GM18861 (cell line): Measurements from ENCODE around the gene ASB4.
"Not testable (repeated sequence)": the region's sequence is repeated elsewhere in the genome, so short reads cannot be mapped to it uniquely, and the experiment has no call there.

Experiments
- ATAC-seq: cut with Tn5 transposase; IDR thresholded peaks from one replicate; pipeline ENCODE4 v1.9.1; 2021; ENCODE audit not compliant: unreplicated experiment

ASB4 gene, protein sequence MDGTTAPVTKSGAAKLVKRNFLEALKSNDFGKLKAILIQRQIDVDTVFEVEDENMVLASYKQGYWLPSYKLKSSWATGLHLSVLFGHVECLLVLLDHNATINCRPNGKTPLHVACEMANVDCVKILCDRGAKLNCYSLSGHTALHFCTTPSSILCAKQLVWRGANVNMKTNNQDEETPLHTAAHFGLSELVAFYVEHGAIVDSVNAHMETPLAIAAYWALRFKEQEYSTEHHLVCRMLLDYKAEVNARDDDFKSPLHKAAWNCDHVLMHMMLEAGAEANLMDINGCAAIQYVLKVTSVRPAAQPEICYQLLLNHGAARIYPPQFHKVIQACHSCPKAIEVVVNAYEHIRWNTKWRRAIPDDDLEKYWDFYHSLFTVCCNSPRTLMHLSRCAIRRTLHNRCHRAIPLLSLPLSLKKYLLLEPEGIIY

DNA sequence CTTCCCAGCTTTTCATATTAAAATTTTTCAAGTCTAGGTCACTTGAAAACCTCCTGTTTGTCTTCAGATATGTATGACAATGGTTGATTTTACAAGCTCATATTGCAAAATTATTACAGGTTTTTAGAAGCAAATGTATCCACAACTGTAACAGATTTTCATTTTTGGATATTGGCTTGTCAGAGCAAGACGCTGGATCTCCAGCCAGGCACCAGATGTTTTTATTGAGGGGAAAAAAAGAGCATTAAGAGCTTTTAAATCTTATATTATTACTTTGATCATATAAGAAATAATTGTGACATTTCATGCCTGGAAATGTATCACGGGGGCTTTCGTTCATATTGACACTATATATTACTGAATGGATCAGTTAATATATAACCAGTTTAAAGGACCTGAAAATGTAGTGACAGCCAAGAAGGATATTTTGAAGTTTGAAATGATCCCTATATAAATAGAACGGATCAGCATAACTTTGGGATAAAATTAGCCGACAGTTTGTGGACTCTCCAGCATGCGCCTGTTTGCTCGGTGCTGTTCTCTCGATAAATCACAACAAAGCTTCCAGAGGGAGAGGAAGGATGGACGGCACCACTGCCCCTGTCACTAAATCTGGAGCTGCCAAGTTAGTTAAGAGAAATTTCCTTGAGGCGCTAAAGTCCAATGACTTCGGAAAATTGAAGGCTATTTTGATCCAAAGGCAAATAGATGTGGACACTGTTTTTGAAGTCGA is at the start of gene ASB4:
ASB4 (plus strand) TSS at position 553 of the 733 bp plus-strand sequence; CDS start at position 582, 29 bp downstream.
- no peak for ATAC-seq

DNA sequence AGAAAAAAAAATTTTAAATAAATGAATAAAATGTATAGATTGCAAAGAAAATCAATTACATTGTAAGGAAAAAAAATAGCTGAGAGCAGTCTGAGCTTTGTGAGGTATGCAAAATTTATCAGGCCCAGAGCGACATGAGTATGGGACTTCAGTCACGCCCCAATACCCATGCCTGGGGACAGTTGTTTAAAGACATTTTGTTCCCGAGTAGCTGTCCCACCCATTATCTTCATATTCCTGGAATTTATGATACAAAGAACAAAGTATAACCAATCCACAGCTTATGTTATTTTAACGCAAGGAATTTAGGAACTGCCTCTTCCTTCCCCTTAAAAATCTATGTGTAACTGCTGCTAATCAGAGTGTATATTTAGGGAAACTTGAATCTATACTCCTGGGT is 49.3 kb upstream of the ASB4 start:
- no peak for ATAC-seq

DNA sequence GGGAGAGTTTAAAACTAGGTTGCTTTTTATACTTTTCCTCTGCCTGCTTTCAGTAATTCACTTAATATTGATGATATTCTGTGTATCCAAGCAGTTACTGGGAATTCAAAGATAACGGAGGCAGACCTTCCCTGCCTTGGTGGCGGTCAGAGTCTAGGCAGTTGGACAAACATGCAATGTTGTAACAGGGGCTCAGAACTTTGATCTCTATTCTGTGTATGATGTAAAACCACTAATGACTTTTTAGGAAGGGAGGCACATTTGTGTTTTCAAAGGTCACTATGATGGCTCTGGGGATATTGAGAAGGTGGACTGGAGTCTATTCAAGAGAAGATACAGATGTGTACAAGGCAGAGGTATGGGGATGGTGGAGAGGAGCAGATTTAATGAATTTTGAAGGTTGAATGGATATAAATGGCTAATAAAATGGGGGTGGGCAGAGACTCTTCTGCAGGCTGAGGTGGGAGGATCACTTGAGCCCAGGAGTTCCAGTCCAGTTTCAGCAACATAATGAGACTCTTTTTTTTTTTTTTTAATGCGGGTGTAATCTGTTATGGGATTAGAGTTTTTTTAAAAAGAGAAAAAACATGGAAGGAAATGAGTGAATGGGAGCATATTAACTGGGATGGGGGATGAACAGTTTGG is 45.2 kb upstream of the ASB4 start:
- no peak for ATAC-seq

DNA sequence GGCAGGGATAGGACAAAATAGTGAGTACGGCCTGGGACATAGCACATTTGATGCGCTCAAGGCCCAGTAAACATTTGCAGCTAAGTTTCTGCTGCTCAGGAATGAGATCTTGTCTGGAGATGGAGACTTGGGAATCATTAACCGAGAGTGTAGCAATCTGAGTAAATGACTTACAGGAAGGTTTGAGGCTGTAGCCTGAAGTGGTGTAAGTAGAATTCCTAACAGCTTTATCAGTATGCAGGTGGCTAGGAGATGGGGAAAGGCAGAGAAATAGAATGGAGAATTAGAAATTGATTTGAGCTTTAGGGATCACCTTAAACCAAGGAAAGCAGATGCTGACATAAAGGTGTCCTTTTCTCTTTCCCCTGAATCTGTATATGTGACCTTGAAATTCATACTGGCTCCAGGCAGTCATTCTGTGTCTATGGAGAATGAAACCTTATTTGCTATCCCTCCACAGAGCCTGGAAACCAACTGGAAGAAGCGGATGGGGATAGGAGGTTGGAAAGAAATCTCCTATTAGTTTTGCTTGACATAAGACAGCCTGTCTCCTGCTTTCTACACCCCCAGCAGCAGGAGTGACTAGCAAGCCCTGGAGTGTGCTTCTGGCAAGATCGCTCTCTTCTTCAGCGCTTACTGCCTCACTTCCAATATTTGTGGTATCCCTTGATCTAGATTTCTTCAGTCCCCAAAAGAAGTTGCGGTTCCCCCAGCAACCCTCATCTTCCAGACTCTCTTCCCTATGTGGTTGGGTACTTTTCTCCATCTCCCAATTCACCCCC is 44.5 kb upstream of the ASB4 start:
- peak; percentile 47 for ATAC-seq

DNA sequence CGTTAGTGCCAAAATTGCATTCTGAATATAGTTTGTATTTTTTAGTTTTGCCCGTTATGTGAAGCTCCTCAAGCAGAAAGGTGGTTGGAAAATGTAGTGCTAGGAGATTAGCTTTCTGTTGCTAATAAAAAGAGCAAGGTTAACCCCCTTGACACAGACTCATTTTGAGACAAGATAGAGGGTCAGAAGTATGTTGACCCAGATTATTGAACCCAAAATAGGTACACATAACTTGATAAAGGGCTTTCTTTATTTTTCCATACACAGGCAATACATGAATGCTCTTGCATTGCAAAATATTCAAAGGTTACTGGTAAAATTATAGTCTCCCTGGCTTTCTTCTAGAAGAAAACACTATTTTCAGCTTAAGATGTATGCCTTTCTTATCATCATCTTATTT is 40.9 kb upstream of the ASB4 start:
- no peak for ATAC-seq

DNA sequence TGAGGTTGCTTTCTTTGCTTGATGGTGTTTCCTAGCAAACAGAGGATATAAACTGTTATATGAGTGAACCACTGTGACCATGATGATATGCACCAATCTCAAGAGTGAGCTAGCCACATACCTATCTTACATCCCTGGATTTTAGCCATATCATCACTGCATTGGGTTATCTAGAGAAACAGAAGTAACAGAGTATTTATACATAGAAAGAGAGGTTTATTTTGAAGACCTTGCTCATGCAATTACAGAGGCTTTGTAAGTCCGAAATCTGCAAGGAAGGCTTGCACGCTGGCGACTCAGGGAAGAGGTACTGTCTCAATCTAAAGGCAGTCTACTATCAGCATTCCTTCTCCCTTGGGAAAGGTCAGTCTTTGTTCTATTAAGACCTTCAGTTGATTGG is 39.1 kb upstream of the ASB4 start:
- ATAC-seq, result no peak

DNA sequence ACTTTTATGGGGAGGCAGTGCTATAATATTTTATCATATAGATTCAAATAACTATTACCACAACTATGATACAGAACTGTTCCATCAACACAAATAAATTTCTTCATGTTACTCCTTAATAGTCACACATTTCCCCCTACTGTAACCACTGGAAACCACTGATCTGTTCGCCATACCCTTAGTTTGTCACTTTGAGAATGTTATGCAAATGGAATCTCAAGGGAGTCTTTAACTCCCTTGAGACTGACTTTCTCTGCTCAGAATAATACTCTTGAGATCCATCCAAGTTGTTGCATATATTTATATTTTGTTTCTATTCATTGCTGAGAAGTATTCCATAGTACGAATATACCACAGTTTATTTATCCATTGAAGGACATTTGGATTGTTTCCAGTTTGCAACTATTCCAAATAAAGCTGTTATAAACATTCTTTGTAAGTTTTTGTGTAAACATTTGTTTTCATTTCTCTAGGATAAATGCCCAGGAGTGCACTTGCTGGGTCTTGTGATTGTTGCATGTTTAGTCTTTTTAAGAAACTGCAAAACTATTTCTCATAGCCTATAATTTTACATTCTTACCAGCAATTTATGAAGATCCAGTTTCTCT is 31.2 kb upstream of the ASB4 start:
- ATAC-seq, result peak; percentile 95

DNA sequence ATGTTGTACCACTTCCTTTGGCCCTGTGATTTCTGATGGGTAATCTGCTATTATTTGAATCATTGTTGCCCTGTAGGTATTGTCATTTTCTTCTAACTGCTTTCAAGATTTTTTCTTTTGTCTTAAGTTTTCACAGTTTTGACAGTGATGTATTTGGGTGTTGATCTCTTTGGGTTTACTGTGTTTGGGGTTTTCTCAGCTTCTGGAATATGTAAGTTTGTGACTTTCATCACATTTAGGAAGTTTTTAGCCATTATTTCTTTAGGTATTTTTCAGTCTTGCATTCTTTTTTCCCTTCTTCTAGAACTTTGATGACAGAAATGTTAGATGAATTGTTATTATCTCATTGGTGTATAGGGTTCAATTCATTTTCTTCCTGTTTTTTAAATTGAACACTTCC is 27.8 kb upstream of the ASB4 start:
- ATAC-seq, result no peak

DNA sequence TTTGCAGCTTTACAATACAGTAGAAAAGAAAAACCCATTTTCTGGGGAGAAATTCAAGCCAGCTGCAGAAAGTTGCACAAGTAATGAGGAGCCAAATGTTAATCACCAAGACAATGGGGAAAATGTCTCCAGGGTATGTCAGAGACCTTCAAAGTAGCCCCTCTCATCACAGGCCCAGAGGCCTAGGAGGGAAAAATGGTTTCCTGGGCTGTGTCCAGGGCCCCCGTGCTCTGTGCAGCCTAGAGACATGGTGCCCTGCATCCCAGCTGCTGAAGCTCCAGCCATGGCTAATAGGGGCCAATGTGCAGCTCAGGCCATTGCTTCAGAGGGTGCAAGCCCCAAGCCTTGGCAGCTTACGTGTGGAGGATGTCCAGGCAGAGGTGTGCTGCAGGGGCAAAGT is 25.1 kb upstream of the ASB4 start:
- ATAC-seq, result not testable (repeated sequence)

DNA sequence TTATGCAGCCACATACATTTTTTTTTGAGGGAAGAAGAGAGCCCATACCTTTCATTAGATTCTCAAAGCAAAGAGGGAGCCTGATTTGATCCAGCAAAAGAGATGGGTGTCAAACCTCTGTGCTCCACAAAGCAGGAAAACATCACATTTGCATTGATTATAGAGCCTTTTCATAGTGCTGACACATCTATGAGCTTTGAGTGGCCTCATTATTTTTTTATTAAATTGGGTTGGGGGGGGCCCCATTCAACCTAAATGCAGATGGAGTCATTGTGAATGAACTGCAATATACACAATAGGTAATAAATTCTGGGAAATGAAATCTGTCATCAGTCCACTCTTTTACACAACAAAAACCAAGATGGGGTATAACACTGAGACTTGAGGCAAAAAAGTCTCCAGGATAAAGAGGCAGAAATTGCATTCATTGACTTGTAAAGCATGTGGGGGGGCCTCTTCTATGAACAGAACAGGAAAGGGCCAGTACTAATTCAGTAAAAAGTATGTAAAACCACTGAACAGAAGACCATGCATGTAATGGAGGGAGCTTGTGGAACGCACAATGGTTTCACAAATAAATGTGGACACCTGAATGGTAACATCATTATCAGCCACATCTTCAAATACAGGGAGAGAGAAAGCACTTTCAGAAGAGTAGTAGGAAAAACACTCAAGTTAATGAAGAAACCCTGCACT is 17.7 kb upstream of the ASB4 start:
- ATAC-seq, result no peak

DNA sequence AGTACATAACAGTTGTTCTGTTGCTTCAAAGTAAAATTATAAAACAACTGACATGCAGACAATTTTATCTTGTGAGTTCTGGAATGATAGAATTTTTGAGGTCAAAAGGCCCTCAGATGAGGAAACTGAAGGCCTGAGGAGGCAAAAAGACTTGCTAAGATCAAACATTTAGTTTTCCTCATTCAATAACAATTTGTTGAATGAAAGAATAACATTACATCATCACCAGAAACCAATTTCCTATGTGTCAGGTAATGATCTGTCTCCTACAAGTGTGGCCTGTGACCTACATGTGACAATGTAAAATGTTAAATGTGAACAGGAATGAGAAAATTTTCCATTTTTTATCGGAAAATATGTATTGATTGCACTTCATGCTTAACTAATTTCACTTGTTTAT is 16.6 kb upstream of the ASB4 start:
- ATAC-seq, result no peak

DNA sequence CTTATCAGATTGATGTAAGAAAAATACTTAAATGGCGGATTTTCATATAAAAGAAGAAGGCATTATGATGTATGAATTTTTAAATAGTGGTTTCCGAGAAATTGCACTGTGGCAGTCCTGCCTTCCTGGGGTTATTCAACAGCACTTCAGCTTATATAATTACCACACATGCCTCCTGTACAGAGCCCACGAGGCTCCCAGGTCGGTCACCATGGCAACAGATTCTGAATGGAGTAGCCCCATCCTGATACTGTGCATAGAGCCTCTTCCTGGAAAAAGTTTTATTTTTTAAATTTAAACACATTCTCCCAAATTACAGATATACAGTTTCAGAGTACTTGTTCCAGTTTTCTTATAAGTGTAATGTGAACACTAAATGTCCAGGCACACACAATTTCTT is 15.9 kb upstream of the ASB4 start:
- ATAC-seq, result no peak

DNA sequence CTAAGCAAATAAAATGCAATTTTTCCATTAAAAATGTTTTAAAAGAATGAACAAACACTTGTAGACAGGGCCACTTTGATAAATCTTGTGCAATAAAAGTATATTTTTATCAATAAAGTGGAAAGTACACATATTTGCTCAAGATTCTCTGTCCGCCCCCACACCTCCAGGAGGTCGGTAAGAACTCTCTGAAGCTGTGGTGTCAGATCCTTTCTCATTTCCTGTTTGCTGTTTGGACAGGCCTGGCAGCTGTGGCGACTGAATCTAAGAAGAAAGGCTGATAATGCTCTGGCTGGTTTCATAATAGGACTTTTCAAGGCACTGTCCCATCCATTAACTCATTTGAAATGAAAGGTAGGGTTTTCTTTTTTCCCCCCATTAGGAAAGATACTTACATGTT is 15.3 kb upstream of the ASB4 start:
- peak; percentile 99 for ATAC-seq

DNA sequence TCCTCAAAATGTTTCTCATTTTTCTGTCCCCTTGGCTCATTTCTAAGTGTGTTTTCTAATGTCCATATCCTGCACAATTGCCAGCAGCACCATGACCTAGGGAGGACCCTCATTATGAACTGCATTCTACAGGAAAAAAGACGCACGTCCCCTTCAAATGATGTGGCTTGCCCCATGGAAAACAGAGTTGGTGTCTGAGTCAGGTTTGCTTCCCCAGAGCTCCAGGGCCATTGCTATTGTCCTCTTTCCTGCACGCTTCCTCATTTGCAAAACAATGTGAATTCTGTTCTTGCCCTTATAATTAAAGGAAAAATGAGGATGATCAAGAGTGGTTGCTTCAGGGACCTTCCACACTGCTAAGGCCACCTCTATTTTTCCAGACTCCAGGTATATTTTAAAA is 14.7 kb upstream of the ASB4 start:
- no peak for ATAC-seq

DNA sequence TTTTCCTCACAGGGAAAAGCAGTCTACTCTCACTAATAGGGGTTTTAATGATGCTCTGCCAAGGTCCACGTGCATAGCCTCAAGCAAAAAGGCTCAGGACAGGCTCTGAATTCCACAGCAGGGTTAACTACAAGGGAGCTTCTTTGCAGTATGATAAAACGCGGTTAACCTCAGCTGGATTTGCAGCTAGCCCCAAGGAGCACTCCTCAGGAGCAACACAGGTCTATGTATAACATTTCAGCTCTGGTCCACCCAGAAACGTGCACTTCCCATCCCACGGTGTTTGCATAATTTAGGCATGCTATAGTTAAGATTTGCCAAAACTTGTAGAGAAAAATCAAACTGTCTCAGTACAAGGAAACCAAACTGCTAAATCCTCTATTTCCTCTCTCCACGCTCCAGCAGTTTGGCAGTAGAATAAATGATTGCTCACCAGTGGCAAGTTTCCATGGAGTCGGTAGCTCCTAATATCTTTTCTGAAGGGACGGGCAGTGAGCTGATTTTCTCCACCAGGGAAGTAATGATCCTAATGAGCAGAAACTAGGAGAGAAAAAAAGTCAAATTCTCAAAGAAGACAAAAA is 13.1 kb upstream of the ASB4 start:
- ATAC-seq, result no peak

DNA sequence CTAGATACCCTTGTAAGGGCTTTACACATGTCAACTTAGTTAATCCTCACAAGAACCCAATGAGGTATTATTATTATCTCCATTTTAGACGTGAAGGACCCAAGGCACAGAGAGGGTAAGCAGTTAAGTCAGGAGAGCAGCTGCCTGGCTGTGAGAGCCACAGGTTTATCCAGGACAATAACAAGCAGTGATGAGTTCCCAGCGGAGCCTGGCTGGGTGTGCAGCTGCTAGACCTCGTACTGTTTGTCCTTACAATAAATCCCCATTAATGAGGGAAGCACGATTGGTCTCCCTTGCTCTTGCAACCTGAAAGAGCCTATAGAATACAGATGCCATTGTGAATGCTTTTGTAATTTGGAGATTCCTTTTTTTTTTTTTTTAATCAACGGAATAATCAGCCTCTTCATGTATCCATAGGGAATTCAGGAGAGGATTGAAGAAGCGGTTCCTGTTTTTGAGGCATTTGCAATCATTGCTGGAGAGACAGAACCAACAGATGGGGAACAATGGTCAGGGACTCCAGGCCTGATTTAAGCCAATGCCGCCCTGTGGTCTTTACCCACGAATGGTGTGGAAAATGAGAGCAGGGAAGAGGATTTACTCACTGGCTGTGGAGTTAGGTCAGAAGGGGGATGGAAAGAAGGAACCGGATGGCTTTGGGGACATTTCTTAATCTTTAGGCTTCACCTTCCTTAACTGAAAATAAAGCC is 12.3 kb upstream of the ASB4 start:
- ATAC-seq, result no peak

DNA sequence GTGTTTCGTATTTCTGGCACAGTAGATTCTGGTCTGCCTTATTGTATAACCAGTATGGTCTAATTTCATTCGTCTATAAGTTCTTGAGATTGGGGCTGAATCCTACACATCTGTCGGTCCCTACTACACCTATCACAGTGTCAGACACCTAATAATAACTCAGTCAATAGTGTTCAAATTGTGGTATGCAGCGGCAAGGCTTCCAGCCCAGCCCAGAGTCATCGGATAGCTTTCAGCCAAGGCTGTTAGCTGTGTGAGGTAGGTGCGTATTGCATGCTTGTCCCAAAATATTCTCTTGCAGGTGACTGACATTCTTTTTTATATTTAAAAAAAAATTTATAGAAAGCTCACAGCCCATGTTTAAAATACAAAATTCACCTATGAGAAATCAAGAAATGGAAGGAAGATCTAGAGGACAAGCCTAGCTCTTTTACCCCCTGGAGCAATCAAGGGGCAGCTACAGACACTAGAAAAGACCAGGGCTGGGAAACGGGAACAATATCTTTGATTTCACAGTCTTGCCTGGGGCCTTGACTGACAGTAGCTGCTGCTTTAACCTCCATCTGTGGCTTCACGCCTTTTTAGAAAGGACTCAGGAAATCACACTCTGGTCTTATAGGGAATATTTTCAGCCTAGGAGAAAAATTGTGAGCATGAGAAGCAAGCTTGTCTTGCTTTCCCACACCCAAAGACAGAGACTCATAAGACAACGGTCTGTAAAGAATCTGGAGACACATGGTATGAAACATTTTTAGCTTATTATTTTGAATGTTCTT is 9.5 kb upstream of the ASB4 start:
- ATAC-seq, result no peak

DNA sequence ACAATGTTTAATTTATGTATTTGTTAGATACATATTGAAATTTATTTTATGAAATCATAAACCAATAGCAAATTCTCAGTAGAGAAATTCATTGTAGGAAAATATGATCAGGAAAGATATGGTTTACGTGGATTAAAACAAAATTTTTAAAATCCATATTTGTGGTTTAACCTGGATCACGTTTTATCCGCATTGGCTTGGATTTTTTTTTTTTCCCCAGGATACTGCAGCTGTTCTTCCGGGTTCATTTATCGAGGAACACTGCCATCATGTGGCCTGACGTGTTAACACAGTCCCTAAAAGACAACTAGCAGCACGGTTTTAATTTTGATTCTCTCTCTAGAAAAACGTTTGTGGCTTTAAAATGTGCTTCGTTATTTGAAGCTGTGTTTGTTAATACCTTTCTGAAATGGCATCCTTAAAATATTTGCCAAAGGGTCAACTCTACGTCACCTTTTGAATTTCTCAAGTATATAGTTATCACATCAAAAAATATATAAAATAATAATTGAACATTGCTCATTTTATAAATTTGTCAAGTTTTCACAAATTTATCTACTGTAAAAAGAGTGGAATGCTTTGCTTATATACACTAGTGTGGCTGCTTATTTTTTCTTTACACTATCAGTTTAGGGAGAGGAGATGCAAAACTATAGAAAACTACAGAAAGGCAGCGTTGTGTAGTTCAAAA is 8.7 kb upstream of the ASB4 start:
- peak; percentile 61 for ATAC-seq
